Stimulated activated CD4-positive, alpha-beta T cell treated with anti-CD3 and anti-CD28 coated beads, Interleukin-4, amount 100 ng/mL, for 24 hours (primary cell): ENCODE measurements around the gene IGLL1.
"Not testable (repeated sequence)": the region's sequence is repeated elsewhere in the genome, so short reads cannot be mapped to it uniquely, and the experiment has no call there.

Experiments used
- DNase-seq: peaks from one replicate; pipeline ENCODE4 v3.0.0-alpha.2; 2020

The IGLL1 gene

GRCh38 chr22:23562186-23562585 lies 17.9 kb downstream of the IGLL1 start:
- DNase-seq, result no peak

GRCh38 chr22:23561025-23561510 lies 19.0 kb downstream of the IGLL1 start:
- not testable (repeated sequence) for DNase-seq

GRCh38 chr22:23560215-23560614 lies 19.9 kb downstream of the IGLL1 start:
- DNase-seq, result not testable (repeated sequence)

GRCh38 chr22:23557467-23557866 lies 22.6 kb downstream of the IGLL1 start:
- no peak for DNase-seq

- DNase-seq, result no peak
These were observed 23.1 kb downstream of the IGLL1 start for GRCh38 chr22:23557036-23557435.

GRCh38 chr22:23556026-23556620 lies 24.0 kb downstream of the IGLL1 start:
- no peak for DNase-seq

- no peak for DNase-seq
These were observed 25.0 kb downstream of the IGLL1 start for GRCh38 chr22:23555118-23555517.

GRCh38 chr22:23553924-23554870 lies 25.9 kb downstream of the IGLL1 start:
- DNase-seq, result no peak

- DNase-seq, result no peak
These were observed 26.7 kb downstream of the IGLL1 start for GRCh38 chr22:23553438-23553837.

- no peak for DNase-seq
These were observed 27.5 kb downstream of the IGLL1 start for GRCh38 chr22:23552573-23552972.

- DNase-seq, result no peak
These were observed 28.7 kb downstream of the IGLL1 start for GRCh38 chr22:23551385-23551784.

GRCh38 chr22:23550049-23550650 lies 29.9 kb downstream of the IGLL1 start:
- DNase-seq, result no peak

GRCh38 chr22:23549198-23549595 lies 30.9 kb downstream of the IGLL1 start:
- no peak for DNase-seq

- DNase-seq, result no peak
These were observed 31.4 kb downstream of the IGLL1 start for GRCh38 chr22:23548501-23549197.

- no peak for DNase-seq
These were observed 32.1 kb downstream of the IGLL1 start for GRCh38 chr22:23547818-23548500.

- DNase-seq, result not testable (repeated sequence)
These were observed 32.7 kb downstream of the IGLL1 start for GRCh38 chr22:23547382-23547781.

GRCh38 chr22:23544852-23545251 lies 35.2 kb downstream of the IGLL1 start:
- no peak for DNase-seq

GRCh38 chr22:23543506-23544000 lies 36.5 kb downstream of the IGLL1 start:
- DNase-seq, result not testable (repeated sequence)

GRCh38 chr22:23542933-23543332 lies 37.2 kb downstream of the IGLL1 start:
- no peak for DNase-seq

GRCh38 chr22:23542391-23542790 lies 37.7 kb downstream of the IGLL1 start:
- DNase-seq, result not testable (repeated sequence)

- not testable (repeated sequence) for DNase-seq
These were observed 38.2 kb downstream of the IGLL1 start for GRCh38 chr22:23541849-23542281.

- not testable (repeated sequence) for DNase-seq
These were observed 39.3 kb downstream of the IGLL1 start for GRCh38 chr22:23540837-23541236.
